Measurements from ENCODE around the gene GCHFR. TPM values are rescaled to one million over a fixed set of nuclear protein-coding genes. Genes with fewer than 3 reads are reported as not detected.

GCHFR gene
- polyA plus RNA-seq, 1 of the 3 experiments (the other 2 are of a cell fraction), result 0.67 TPM

- TF ChIP-seq RCOR1 (IDR thresholded peaks at IDR 0.05; ENCODE audit: low read length) (no peak), YY1 (IDR thresholded peaks at IDR 0.05; ENCODE audit: low read depth) (peak; percentile 81), EZH2phosphoT487 (IDR thresholded peaks at IDR 0.05; ENCODE audit: borderline replicate concordance, low read depth) (no peak), MEF2A (IDR thresholded peaks at IDR 0.05; ENCODE audit: borderline replicate concordance, low read depth) (no peak), MAX (IDR thresholded peaks at IDR 0.05; ENCODE audit: low read depth) (peak; percentile 86), FOXJ3 (CRISPR knock-in tag; IDR thresholded peaks at IDR 0.05) (no peak), PBX3 (IDR thresholded peaks at IDR 0.05) (peak; percentile 48)
- TF ChIP-seq, protein P1, sequence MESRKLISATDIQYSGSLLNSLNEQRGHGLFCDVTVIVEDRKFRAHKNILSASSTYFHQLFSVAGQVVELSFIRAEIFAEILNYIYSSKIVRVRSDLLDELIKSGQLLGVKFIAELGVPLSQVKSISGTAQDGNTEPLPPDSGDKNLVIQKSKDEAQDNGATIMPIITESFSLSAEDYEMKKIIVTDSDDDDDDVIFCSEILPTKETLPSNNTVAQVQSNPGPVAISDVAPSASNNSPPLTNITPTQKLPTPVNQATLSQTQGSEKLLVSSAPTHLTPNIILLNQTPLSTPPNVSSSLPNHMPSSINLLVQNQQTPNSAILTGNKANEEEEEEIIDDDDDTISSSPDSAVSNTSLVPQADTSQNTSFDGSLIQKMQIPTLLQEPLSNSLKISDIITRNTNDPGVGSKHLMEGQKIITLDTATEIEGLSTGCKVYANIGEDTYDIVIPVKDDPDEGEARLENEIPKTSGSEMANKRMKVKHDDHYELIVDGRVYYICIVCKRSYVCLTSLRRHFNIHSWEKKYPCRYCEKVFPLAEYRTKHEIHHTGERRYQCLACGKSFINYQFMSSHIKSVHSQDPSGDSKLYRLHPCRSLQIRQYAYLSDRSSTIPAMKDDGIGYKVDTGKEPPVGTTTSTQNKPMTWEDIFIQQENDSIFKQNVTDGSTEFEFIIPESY (IDR thresholded peaks at IDR 0.05; ENCODE audit: borderline replicate concordance, low read depth), result no peak
Observed at GRCh38 chr15:40754883-40755811, 8.7 kb upstream of the GCHFR start, which contains the start of gene RMDN3 (continued).

GRCh38 chr15:40755812-40756208 is 8.1 kb upstream of the GCHFR start:
- H3F3A ChIP-seq (replicated peaks; ENCODE audit: insufficient read depth), result peaks cover 4% of the 10 kb centered on the region
- no peak for DNase-seq
- H3K27ac ChIP-seq (ENCODE audit: low read depth in 2 of 2, low read length in 1 of 2), result peak overlapping the region; percentile 30 to 90; a peak in 2 of 4 replicates
- peak overlapping the region; percentile 75; the same call in 1 of the 2 replicates for H3K9ac ChIP-seq
- peaks cover 0 to 25% of the 10 kb centered on the region in 2 experiments; a peak in 2 of 4 replicates for H3K4me1 ChIP-seq (ENCODE audit: control insufficient read depth in 1 of 2, insufficient read depth in 2 of 2, low read depth in 1 of 2, low read length in 1 of 2)
- no peaks in the 10 kb centered on the region for H4K20me1 ChIP-seq (ENCODE audit: insufficient read depth)
- no peaks in the 10 kb centered on the region for H3K9me2 ChIP-seq
- peaks cover 3 to 15% of the 10 kb centered on the region in 2 experiments for H3K36me3 ChIP-seq (replicated peaks in 1 of 2; ENCODE audit: control insufficient read depth in 1 of 2, insufficient read depth in 2 of 2, low read length in 1 of 2)
- no peak for TF ChIP-seq EP300 (IDR thresholded peaks at IDR 0.05; ENCODE audit: borderline replicate concordance in 1 of 2, low read depth in 1 of 2, low read length in 1 of 2)
- TF ChIP-seq FOXM1 (IDR thresholded peaks at IDR 0.05; ENCODE audit: low read depth), result no peak
- TF ChIP-seq TAF1 (IDR thresholded peaks at IDR 0.05; ENCODE audit: borderline replicate concordance, low read depth, low read length), result no peak
- TF ChIP-seq JUND (IDR thresholded peaks at IDR 0.05), result no peak
- TF ChIP-seq GATA2 (CRISPR knock-in tag; IDR thresholded peaks at IDR 0.05), result no peak
- TF ChIP-seq ELF1 (IDR thresholded peaks at IDR 0.05), result no peak
- no peak for TF ChIP-seq SIN3A (IDR thresholded peaks at IDR 0.05; ENCODE audit: borderline replicate concordance, low read depth, low read length)
- no peak for TF ChIP-seq GABPA (IDR thresholded peaks at IDR 0.05; ENCODE audit: low read depth)
- TF ChIP-seq, protein P2, sequence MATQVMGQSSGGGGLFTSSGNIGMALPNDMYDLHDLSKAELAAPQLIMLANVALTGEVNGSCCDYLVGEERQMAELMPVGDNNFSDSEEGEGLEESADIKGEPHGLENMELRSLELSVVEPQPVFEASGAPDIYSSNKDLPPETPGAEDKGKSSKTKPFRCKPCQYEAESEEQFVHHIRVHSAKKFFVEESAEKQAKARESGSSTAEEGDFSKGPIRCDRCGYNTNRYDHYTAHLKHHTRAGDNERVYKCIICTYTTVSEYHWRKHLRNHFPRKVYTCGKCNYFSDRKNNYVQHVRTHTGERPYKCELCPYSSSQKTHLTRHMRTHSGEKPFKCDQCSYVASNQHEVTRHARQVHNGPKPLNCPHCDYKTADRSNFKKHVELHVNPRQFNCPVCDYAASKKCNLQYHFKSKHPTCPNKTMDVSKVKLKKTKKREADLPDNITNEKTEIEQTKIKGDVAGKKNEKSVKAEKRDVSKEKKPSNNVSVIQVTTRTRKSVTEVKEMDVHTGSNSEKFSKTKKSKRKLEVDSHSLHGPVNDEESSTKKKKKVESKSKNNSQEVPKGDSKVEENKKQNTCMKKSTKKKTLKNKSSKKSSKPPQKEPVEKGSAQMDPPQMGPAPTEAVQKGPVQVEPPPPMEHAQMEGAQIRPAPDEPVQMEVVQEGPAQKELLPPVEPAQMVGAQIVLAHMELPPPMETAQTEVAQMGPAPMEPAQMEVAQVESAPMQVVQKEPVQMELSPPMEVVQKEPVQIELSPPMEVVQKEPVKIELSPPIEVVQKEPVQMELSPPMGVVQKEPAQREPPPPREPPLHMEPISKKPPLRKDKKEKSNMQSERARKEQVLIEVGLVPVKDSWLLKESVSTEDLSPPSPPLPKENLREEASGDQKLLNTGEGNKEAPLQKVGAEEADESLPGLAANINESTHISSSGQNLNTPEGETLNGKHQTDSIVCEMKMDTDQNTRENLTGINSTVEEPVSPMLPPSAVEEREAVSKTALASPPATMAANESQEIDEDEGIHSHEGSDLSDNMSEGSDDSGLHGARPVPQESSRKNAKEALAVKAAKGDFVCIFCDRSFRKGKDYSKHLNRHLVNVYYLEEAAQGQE (IDR thresholded peaks at IDR 0.05; ENCODE audit: low read depth, low read length), result no peak
- TF ChIP-seq, protein P1 (IDR thresholded peaks at IDR 0.05; ENCODE audit: borderline replicate concordance, low read depth), result no peak
- TF ChIP-seq SMC3 (IDR thresholded peaks at IDR 0.05; ENCODE audit: low read depth, low read length), result no peak
- TF ChIP-seq NRF1 (IDR thresholded peaks at IDR 0.05; ENCODE audit: low read depth, low read length), result no peak
- TF ChIP-seq MAX (IDR thresholded peaks at IDR 0.05; ENCODE audit: low read depth), result no peak
- peak overlapping the region; percentile 74 for H2AFZ ChIP-seq (ENCODE audit: low read depth)
- WGBS (ENCODE audit: low lambda C conversion rate), result 77% methylated on average over 10 of the region's 10 CpGs
- peak overlapping the region in 1 of 2 experiments; percentile 57; a peak in 2 of 4 replicates for H3K4me3 ChIP-seq (ENCODE audit: low read depth in 2 of 2, low read length in 1 of 2)
- ChIA-PET CTCF (interaction anchor here (1.2 to 3.5 kb wide), 2 partner anchors 9 to 27 kb away, joined by 12 to 22 read pairs; no protein-coding TSS in a partner anchor), POLR2A (interaction anchor here (0.6 to 1.6 kb wide), 3 partner anchors 8 to 17 kb away, joined by 3 to 9 read pairs (median 4); no protein-coding TSS in a partner anchor)
- H3K9me3 ChIP-seq, result no peaks in the 10 kb centered on the region
- no peaks in the 10 kb centered on the region for H3K27me3 ChIP-seq (ENCODE audit: insufficient read depth)
- H3K79me2 ChIP-seq (ENCODE audit: insufficient read depth), result peaks cover 37% of the 10 kb centered on the region
- H3K4me2 ChIP-seq, result peak overlapping the region; percentile 84

Data from SK-N-SH (cell line).